Measurements from ENCODE around the gene NTN5. TPM values are rescaled to one million over a fixed set of nuclear protein-coding genes. Genes with fewer than 3 reads are reported as not detected.

NTN5 gene
- total and polyA plus RNA-seq, 2 of the 4 experiments (the other 2 are of a cell fraction) = 0.19 TPM; not detected in 1

GRCh38 chr19:48625891-48626327 is 46.9 kb downstream of the NTN5 start:
- Histone ChIP-seq H3K18ac (ENCODE audit: low read depth, low read length) (no peak overlapping the region), H3K4ac (ENCODE audit: low read depth, low read length) (no peak overlapping the region), H3K4me2 (ENCODE audit: low read depth, low read length) (no peak overlapping the region), H3K27ac (ENCODE audit: insufficient read depth, low read length) (no peak overlapping the region), H3K56ac (ENCODE audit: extremely low read depth, insufficient read depth, low read length) (no peak overlapping the region), H3K14ac (replicated peaks; ENCODE audit: low read depth, low read length) (no peak overlapping the region), H3K4me1 (ENCODE audit: control insufficient read depth, insufficient read depth, low read length) (peaks cover 16% of the 10 kb centered on the region), H2BK15ac (ENCODE audit: low read depth, low read length) (no peak overlapping the region), H2AK9ac (replicated peaks; ENCODE audit: low read depth, low read length, poor library complexity) (no peak overlapping the region), H2BK120ac (ENCODE audit: low read depth, low read length) (no peak overlapping the region), H4K20me1 (ENCODE audit: insufficient read depth, low read length) (no peaks in the 10 kb centered on the region), H3K4me3 (ENCODE audit: insufficient read depth, low read depth, low read length) (no peak overlapping the region), H2BK20ac (ENCODE audit: low read depth, low read length) (no peak overlapping the region), H3K9me3 (ENCODE audit: control insufficient read depth, insufficient read depth, low read length) (no peaks in the 10 kb centered on the region), H3K36me3 (ENCODE audit: control insufficient read depth, insufficient read depth, low read length) (peaks cover 6% of the 10 kb centered on the region; the same call in 1 of the 2 replicates), H4K8ac (ENCODE audit: low read depth in 2 of 2, low read length in 2 of 2) (no peak overlapping the region), H3K23ac (ENCODE audit: low read depth, low read length) (no peak overlapping the region), H2AK5ac (ENCODE audit: low read depth, low read length) (no peak overlapping the region), H2AFZ (replicated peaks; ENCODE audit: low read length, poor library complexity) (no peak overlapping the region), H4K91ac (ENCODE audit: insufficient read depth, low read depth, low read length) (no peak overlapping the region), H3K9ac (ENCODE audit: low read depth, low read length) (no peak overlapping the region), H3K9me1 (ENCODE audit: insufficient read depth, low read length) (no peaks in the 10 kb centered on the region; the same call in 1 of the 2 replicates), H2BK5ac (ENCODE audit: low read depth, low read length, poor library complexity, severe bottlenecking) (no peak overlapping the region), H3K79me1 (ENCODE audit: low read depth in 1 of 2, low read length in 2 of 2) (peaks cover 4 to 24% of the 10 kb centered on the region in 2 experiments; a peak in 3 of 4 replicates), H4K5ac (ENCODE audit: low read depth, low read length) (no peak overlapping the region), H3K27me3 (ENCODE audit: control insufficient read depth, insufficient read depth, low read length) (no peaks in the 10 kb centered on the region)
- dilution Hi-C loops (cut with HindIII; ENCODE audit: low sequenced_read_pairs, unreplicated experiment) = no loop called here
- no TSS peak for BruUV-seq (replicated peaks)
- in situ Hi-C loops (cut with MboI; ENCODE audit: low sequenced_read_pairs) = no loop called here
- ChIA-PET POLR2A (ENCODE audit: unreplicated experiment) (no interaction called here), CTCF (no interaction called here)
- intact Hi-C loops (cut with micrococcal nuclease) = no loop called here
- DNase-seq (no peak), ATAC-seq (ENCODE audit: low read depth) (no peak)
- no peak for TF ChIP-seq MXI1 (IDR thresholded peaks at IDR 0.05; ENCODE audit: borderline replicate concordance, low read depth, low read length)
- TF ChIP-seq RFX5 (IDR thresholded peaks at IDR 0.05; ENCODE audit: low read depth, low read length) = no peak
- no peak for TF ChIP-seq SMC3 (IDR thresholded peaks at IDR 0.05; ENCODE audit: low read depth, low read length)
- TF ChIP-seq RCOR1 (IDR thresholded peaks at IDR 0.05; ENCODE audit: insufficient replicate concordance, low read length) = no peak
- TF ChIP-seq, protein P1, sequence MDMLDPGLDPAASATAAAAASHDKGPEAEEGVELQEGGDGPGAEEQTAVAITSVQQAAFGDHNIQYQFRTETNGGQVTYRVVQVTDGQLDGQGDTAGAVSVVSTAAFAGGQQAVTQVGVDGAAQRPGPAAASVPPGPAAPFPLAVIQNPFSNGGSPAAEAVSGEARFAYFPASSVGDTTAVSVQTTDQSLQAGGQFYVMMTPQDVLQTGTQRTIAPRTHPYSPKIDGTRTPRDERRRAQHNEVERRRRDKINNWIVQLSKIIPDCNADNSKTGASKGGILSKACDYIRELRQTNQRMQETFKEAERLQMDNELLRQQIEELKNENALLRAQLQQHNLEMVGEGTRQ (IDR thresholded peaks at IDR 0.05; ENCODE audit: low read depth, low read length) = no peak
- no peak for TF ChIP-seq FOS (IDR thresholded peaks at IDR 0.05; ENCODE audit: low read depth, low read length)
- no peak for TF ChIP-seq NFE2L2 (IDR thresholded peaks at IDR 0.05; ENCODE audit: low read depth, low read length)
- no peak for TF ChIP-seq ELK1 (IDR thresholded peaks at IDR 0.05; ENCODE audit: borderline replicate concordance, low read depth, low read length)
- TF ChIP-seq POLR2A (IDR thresholded peaks at IDR 0.05; ENCODE audit: low read depth, low read length) = no peak
- TF ChIP-seq MAFK (IDR thresholded peaks at IDR 0.05; ENCODE audit: low read depth, low read length) = no peak
- TF ChIP-seq CHD1 (IDR thresholded peaks at IDR 0.05; ENCODE audit: low read depth, low read length) = no peak
- no peak for TF ChIP-seq RAD21 (IDR thresholded peaks at IDR 0.05; ENCODE audit: low read length)
- TF ChIP-seq, protein P2, sequence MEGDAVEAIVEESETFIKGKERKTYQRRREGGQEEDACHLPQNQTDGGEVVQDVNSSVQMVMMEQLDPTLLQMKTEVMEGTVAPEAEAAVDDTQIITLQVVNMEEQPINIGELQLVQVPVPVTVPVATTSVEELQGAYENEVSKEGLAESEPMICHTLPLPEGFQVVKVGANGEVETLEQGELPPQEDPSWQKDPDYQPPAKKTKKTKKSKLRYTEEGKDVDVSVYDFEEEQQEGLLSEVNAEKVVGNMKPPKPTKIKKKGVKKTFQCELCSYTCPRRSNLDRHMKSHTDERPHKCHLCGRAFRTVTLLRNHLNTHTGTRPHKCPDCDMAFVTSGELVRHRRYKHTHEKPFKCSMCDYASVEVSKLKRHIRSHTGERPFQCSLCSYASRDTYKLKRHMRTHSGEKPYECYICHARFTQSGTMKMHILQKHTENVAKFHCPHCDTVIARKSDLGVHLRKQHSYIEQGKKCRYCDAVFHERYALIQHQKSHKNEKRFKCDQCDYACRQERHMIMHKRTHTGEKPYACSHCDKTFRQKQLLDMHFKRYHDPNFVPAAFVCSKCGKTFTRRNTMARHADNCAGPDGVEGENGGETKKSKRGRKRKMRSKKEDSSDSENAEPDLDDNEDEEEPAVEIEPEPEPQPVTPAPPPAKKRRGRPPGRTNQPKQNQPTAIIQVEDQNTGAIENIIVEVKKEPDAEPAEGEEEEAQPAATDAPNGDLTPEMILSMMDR (conservative IDR thresholded peaks at IDR 0.05; ENCODE audit: low read depth, low read length) = no peak
- TF ChIP-seq CEBPB (IDR thresholded peaks at IDR 0.05; ENCODE audit: low read depth, low read length) = no peak
- TF ChIP-seq MAZ (IDR thresholded peaks at IDR 0.05; ENCODE audit: borderline replicate concordance, low read depth, low read length) = no peak
- TF ChIP-seq BHLHE40 (IDR thresholded peaks at IDR 0.05; ENCODE audit: low read depth, low read length) = no peak
- WGBS, 2 experiments (ENCODE audit: extremely low coverage in 2 of 2, insufficient read length in 1 of 2) = 95% methylated on average over 16 of the region's 30 CpGs; no CpG with 5 or more reads in 1 of the 2 experiments

Measured in IMR-90 (cell line).